Motor neuron (in vitro differentiated cells): Measurements from ENCODE around the gene KNOP1. TPM values are rescaled to one million over a fixed set of nuclear protein-coding genes. Genes with fewer than 3 reads are reported as not detected.
"Not testable (repeated sequence)": the region's sequence is repeated elsewhere in the genome, so short reads cannot be mapped to it uniquely, and the experiment has no call there.

ENCODE experiments used
- ATAC-seq, 8 experiments: fragments of 200-7000 bp; cut with Tn5 transposase; replicated peaks in 6 of 8; 2 replicates each; pipeline ENCODE4 v1.8.0; 2021; ENCODE audit warnings: mild to moderate bottlenecking in 8 of 8, moderate library complexity in 8 of 8
- H3K27ac ChIP-seq, 2 donors: fragments of 250-450 bp; sonication (Bioruptor Pico); 2 replicates each; pipeline ENCODE4 v1.9.0; 2021; ENCODE audit warnings: antibody characterized with exemption in 2 of 2, mild to moderate bottlenecking in 2 of 2, moderate library complexity in 1 of 2
- H3K4me1 ChIP-seq, 2 donors: fragments of 250-450 bp; sonication (Bioruptor Pico); replicated peaks in 1 of 2; 2 replicates each; pipeline ENCODE4 v1.6.1; 2021; ENCODE audit warnings: antibody characterized with exemption in 2 of 2, mild to moderate bottlenecking in 2 of 2, moderate library complexity in 1 of 2
- H3K4me3 ChIP-seq, 5 donors: fragments of 250-450 bp; sonication (Bioruptor Pico); 2 replicates each; pipeline ENCODE4 v1.9.0; 2021; ENCODE audit warnings: antibody characterized with exemption in 5 of 5, mild to moderate bottlenecking in 5 of 5, moderate library complexity in 4 of 5
- WGBS, 10 experiments: fragments of 450-650 bp; shearing (Covaris generic); methylation state at CpG; one replicate each; pipeline ENCODE4 v1.0.0; 2022; 5-methylcytosine and 5-hydroxymethylcytosine counted together
- in situ Hi-C, 9 experiments: fragments of 400-800 bp; cut with MboI; loops; one replicate each; pipeline ENCODE4 v1.15.0; 2021; ENCODE audit warnings: low sequenced_read_pairs in 9 of 9, low pct_unique_long_range_greater_than_20kb in 2 of 9; ENCODE audit not compliant: unreplicated experiment in 9 of 9
- total RNA-seq, 8 experiments: library from RNA; unstranded; fragments of 300-600 nt; gene quantifications; 2 replicates each; pipeline versions ENCODE4 v1.2.3 to v1.2.4, GENCODE V29; 2022

Gene KNOP1
- total RNA-seq, 8 experiments from 2014 or later: 14.8 to 40.8 (median 24.7) TPM

GRCh38 chr16:19722981-19723380 lies 5.0 kb upstream of the KNOP1 start:
- 20 to 75% (median 50%) methylated on average over 1 to 3 of the region's 7 CpGs; no CpG with 5 or more reads in 3 of the 10 experiments for WGBS, 10 experiments
- Histone ChIP-seq H3K27ac (no peak overlapping the region), H3K4me3 (no peak overlapping the region), H3K4me1 (peaks cover 8 to 9% of the 10 kb centered on the region in 2 donors)
- in situ Hi-C loops: loop anchor here in 5 of 9 experiments (25.0 kb wide), 1 partner anchor 164 kb away; the partner anchor contains the start of gene GPRC5B (in 5 of the 5)
- ATAC-seq: no peak

GRCh38 chr16:19722269-19722952 lies 4.4 kb upstream of the KNOP1 start:
- peaks cover 8 to 9% of the 10 kb centered on the region in 2 donors for H3K4me1 ChIP-seq
- in situ Hi-C loops: loop anchor here in 5 of 9 experiments (25.0 kb wide), 1 partner anchor 165 kb away; the partner anchor contains the start of gene GPRC5B (in 5 of the 5)
- 75 to 100% (median 94%) methylated on average over 2 to 10 of the region's 11 CpGs; no CpG with 5 or more reads in 1 of the 10 experiments for WGBS, 10 experiments
- no peak for ATAC-seq
- H3K27ac ChIP-seq: no peak overlapping the region
- H3K4me3 ChIP-seq: no peak overlapping the region

GRCh38 chr16:19718624-19718965 lies 568 bp upstream of the KNOP1 start:
- in situ Hi-C loops: loop anchor here in 6 of 9 experiments (10.0 to 25.0 kb wide), 2 partner anchors 166 to 169 kb away; partner anchors contain the start of gene GPRC5B (in 6 of the 6)
- H3K4me3 ChIP-seq: peak overlapping the region; percentile 56 to 99 (median 81)
- peaks cover 16 to 18% of the 10 kb centered on the region in 2 donors for H3K4me1 ChIP-seq
- peak in 4 of 8 experiments; percentile 17 to 24 (median 20) for ATAC-seq
- H3K27ac ChIP-seq: peak overlapping the region; percentile 65 to 87
- 7% methylated on average over 3 of the region's 21 CpGs; no CpG with 5 or more reads in 9 of the 10 experiments for WGBS, 10 experiments

GRCh38 chr16:19717314-19717713 lies 713 bp downstream of the KNOP1 start:
- Histone ChIP-seq H3K4me3 (peak overlapping the region; percentile 56 to 99 (median 81)), H3K27ac (peak overlapping the region; percentile 26 to 87), H3K4me1 (peaks cover 16 to 18% of the 10 kb centered on the region in 2 donors)
- in situ Hi-C loops: loop anchor here in 6 of 9 experiments (10.0 to 25.0 kb wide), 2 partner anchors 167 to 170 kb away; partner anchors contain the start of gene GPRC5B (in 6 of the 6)
- peak in 2 of 8 experiments; percentile 1 to 3 for ATAC-seq
- 0 to 6% (median 0%) methylated on average over 3 to 7 of the region's 10 CpGs; no CpG with 5 or more reads in 1 of the 10 experiments for WGBS, 10 experiments

GRCh38 chr16:19716728-19717127 lies 1.3 kb downstream of the KNOP1 start:
- Histone ChIP-seq H3K4me3 (peak overlapping the region; percentile 56 to 99 (median 81)), H3K4me1 (peaks cover 16 to 18% of the 10 kb centered on the region in 2 donors)
- WGBS, 10 experiments: 0 to 34% (median 18%) methylated on average over 1 to 11 of the region's 11 CpGs; no CpG with 5 or more reads in 2 of the 10 experiments
- not testable (repeated sequence) for H3K27ac ChIP-seq, ATAC-seq
- in situ Hi-C loops: loop anchor here in 6 of 9 experiments (10.0 to 25.0 kb wide), 2 partner anchors 168 to 171 kb away; partner anchors contain the start of gene GPRC5B (in 6 of the 6)

- Histone ChIP-seq H3K4me3 (peak overlapping the region in 2 of 5 donors; percentile 81 to 99), H3K27ac (no peak overlapping the region), H3K4me1 (peaks cover 16 to 18% of the 10 kb centered on the region in 2 donors)
- ATAC-seq: no peak
- 80 to 100% (median 83%) methylated on average over 1 of the region's 1 CpG; no CpG with 5 or more reads in 3 of the 10 experiments for WGBS, 10 experiments
- in situ Hi-C loops: loop anchor here in 6 of 9 experiments (10.0 to 25.0 kb wide), 2 partner anchors 169 to 171 kb away; partner anchors contain the start of gene GPRC5B (in 6 of the 6)
These were observed 1.8 kb downstream of the KNOP1 start for GRCh38 chr16:19716183-19716582.

- 77 to 100% (median 87%) methylated on average over 1 to 4 of the region's 5 CpGs; no CpG with 5 or more reads in 5 of the 10 experiments for WGBS, 10 experiments
- ATAC-seq: no peak
These were observed 2.5 kb downstream of the KNOP1 start for GRCh38 chr16:19715566-19715965.

GRCh38 chr16:19713697-19714096 lies 4.3 kb downstream of the KNOP1 start:
- Histone ChIP-seq H3K27ac (no peak overlapping the region), H3K4me1 (peaks cover 8% of the 10 kb centered on the region in 2 donors), H3K4me3 (no peak overlapping the region)
- 50 to 100% (median 88%) methylated on average over 1 to 4 of the region's 6 CpGs; no CpG with 5 or more reads in 2 of the 10 experiments for WGBS, 10 experiments
- in situ Hi-C loops: loop anchor here in 6 of 9 experiments (10.0 to 25.0 kb wide), 2 partner anchors 171 to 174 kb away; partner anchors contain the start of gene GPRC5B (in 6 of the 6)
- ATAC-seq: no peak

More at GRCh38 chr16:19715566-19715965, 2.5 kb downstream of the KNOP1 start:
- in situ Hi-C loops: loop anchor here in 6 of 9 experiments (10.0 to 25.0 kb wide), 2 partner anchors 169 to 172 kb away; partner anchors contain the start of gene GPRC5B (in 6 of the 6)
- H3K27ac ChIP-seq: no peak overlapping the region
- H3K4me1 ChIP-seq: peaks cover 16 to 18% of the 10 kb centered on the region in 2 donors
- no peak overlapping the region for H3K4me3 ChIP-seq

GRCh38 chr16:19712418-19713058 lies 5.5 kb downstream of the KNOP1 start:
- H3K4me1 ChIP-seq: peaks cover 8% of the 10 kb centered on the region in 2 donors
- in situ Hi-C loops: loop anchor here in 6 of 9 experiments (10.0 to 25.0 kb wide), 2 partner anchors 172 to 175 kb away; partner anchors contain the start of gene GPRC5B (in 6 of the 6)
- ATAC-seq: no peak
- H3K27ac ChIP-seq: no peak overlapping the region
- WGBS, 10 experiments: 97 to 100% (median 100%) methylated on average over 1 to 4 of the region's 11 CpGs; no CpG with 5 or more reads in 5 of the 10 experiments
- H3K4me3 ChIP-seq: no peak overlapping the region

GRCh38 chr16:19711643-19712042 lies 6.4 kb downstream of the KNOP1 start:
- H3K4me3 ChIP-seq: no peak overlapping the region
- no peak overlapping the region for H3K27ac ChIP-seq
- 92 to 100% (median 98%) methylated on average over 2 to 5 of the region's 12 CpGs; no CpG with 5 or more reads in 6 of the 10 experiments for WGBS, 10 experiments
- peaks cover 4% of the 10 kb centered on the region in 2 donors for H3K4me1 ChIP-seq
- in situ Hi-C loops: loop anchor here in 6 of 9 experiments (10.0 to 25.0 kb wide), 2 partner anchors 173 to 176 kb away; partner anchors contain the start of gene GPRC5B (in 6 of the 6)
- no peak for ATAC-seq

GRCh38 chr16:19710991-19711545 lies 7.0 kb downstream of the KNOP1 start:
- in situ Hi-C loops: loop anchor here in 6 of 9 experiments (10.0 to 25.0 kb wide), 2 partner anchors 174 to 176 kb away; partner anchors contain the start of gene GPRC5B (in 6 of the 6)
- Histone ChIP-seq H3K4me3 (no peak overlapping the region), H3K27ac (no peak overlapping the region), H3K4me1 (no peaks in the 10 kb centered on the region)
- WGBS, 10 experiments: 20 to 82% (median 68%) methylated on average over 1 to 8 of the region's 13 CpGs; no CpG with 5 or more reads in 6 of the 10 experiments
- no peak for ATAC-seq
